Liver (tissue), 3 donors: ENCODE data around the gene PRKAR1B.

Experiments used
- ATF3 ChIP-seq: IDR thresholded peaks from 2 replicates; pipeline ENCODE4 v1.6.1; 2016; ENCODE audit warnings: antibody characterized with exemption
- CTCF ChIP-seq: fragments of 150-350 bp; IDR thresholded peaks from 2 replicates; pipeline ENCODE4 v1.5.1; 2017; ENCODE audit warnings: improper control_type of control experiment, low read depth, low read length; ENCODE audit not compliant: missing input control
- EGR1 ChIP-seq, 2 donors: IDR thresholded peaks; 2 replicates each; pipeline ENCODE4 v1.6.1; 2016 to 2018; ENCODE audit warnings: antibody characterized with exemption in 2 of 2, low read depth in 2 of 2
- FOXA1 ChIP-seq: IDR thresholded peaks from 2 replicates; pipeline ENCODE4 v1.6.1; 2016; ENCODE audit warnings: antibody characterized with exemption
- GABPA ChIP-seq, 2 donors: IDR thresholded peaks in 1 of 2; conservative IDR thresholded peaks in 1 of 2; 2 replicates each; pipeline ENCODE4 v1.6.1; 2016; ENCODE audit warnings: antibody characterized with exemption in 2 of 2, mild to moderate bottlenecking in 1 of 2, moderate library complexity in 1 of 2
- JUND ChIP-seq, 2 donors: IDR thresholded peaks; 2 replicates each; pipeline ENCODE4 v1.6.1; 2016; ENCODE audit warnings: antibody characterized with exemption in 2 of 2
- MAX ChIP-seq: IDR thresholded peaks from 2 replicates; pipeline ENCODE4 v1.6.1; 2016; ENCODE audit warnings: antibody characterized with exemption
- RAD21 ChIP-seq, 2 donors: IDR thresholded peaks; 2 replicates each; pipeline ENCODE4 v1.6.1; 2016; ENCODE audit warnings: antibody characterized with exemption in 2 of 2, mild to moderate bottlenecking in 2 of 2
- RXRA ChIP-seq, 2 donors: IDR thresholded peaks; 2 replicates each; pipeline ENCODE4 v1.6.1; 2017 to 2018; ENCODE audit warnings: antibody characterized with exemption in 2 of 2, mild to moderate bottlenecking in 1 of 2
- SP1 ChIP-seq: IDR thresholded peaks from 2 replicates; pipeline ENCODE4 v1.6.1; 2018; ENCODE audit warnings: antibody characterized with exemption, mild to moderate bottlenecking
- TAF1 ChIP-seq: conservative IDR thresholded peaks from 2 replicates; pipeline ENCODE4 v1.6.1; 2016; ENCODE audit warnings: antibody characterized with exemption, mild to moderate bottlenecking
- ZBTB33 ChIP-seq: IDR thresholded peaks from 2 replicates; pipeline ENCODE4 v1.6.1; 2016; ENCODE audit warnings: antibody characterized with exemption
- donor health status: healthy.
- donor health status: healthy.

GRCh38 chr7:748446-748845, 21.4 kb upstream of the PRKAR1B start:
- TF ChIP-seq JUND (IDR thresholded peaks at IDR 0.05) (no peak), ATF3 (no peak), CTCF (no peak), GABPA (IDR thresholded peaks at IDR 0.05 in 1 of 2, conservative IDR thresholded peaks at IDR 0.05 in 1 of 2) (no peak), TAF1 (no peak), RXRA (IDR thresholded peaks at IDR 0.05) (no peak), RAD21 (IDR thresholded peaks at IDR 0.05) (no peak), FOXA1 (no peak), EGR1 (IDR thresholded peaks at IDR 0.05; ENCODE audit: low read depth in 2 of 2) (no peak), SP1 (no peak), MAX (no peak), ZBTB33 (no peak)
